Amygdala (tissue), 56 donors: ENCODE results near the gene OR2AG2.
"Not testable (repeated sequence)": the region's sequence is repeated elsewhere in the genome, so short reads cannot be mapped to it uniquely, and the experiment has no call there.

Experiments used
- DNase-seq, 56 donors: peaks; one replicate each; lab custom pipeline; 2025; lab: John Stamatoyannopoulos, UW

The OR2AG2 gene, protein sequence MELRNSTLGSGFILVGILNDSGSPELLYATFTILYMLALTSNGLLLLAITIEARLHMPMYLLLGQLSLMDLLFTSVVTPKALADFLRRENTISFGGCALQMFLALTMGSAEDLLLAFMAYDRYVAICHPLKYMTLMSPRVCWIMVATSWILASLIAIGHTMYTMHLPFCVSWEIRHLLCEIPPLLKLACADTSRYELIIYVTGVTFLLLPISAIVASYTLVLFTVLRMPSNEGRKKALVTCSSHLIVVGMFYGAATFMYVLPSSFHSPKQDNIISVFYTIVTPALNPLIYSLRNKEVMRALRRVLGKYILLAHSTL

DNA sequence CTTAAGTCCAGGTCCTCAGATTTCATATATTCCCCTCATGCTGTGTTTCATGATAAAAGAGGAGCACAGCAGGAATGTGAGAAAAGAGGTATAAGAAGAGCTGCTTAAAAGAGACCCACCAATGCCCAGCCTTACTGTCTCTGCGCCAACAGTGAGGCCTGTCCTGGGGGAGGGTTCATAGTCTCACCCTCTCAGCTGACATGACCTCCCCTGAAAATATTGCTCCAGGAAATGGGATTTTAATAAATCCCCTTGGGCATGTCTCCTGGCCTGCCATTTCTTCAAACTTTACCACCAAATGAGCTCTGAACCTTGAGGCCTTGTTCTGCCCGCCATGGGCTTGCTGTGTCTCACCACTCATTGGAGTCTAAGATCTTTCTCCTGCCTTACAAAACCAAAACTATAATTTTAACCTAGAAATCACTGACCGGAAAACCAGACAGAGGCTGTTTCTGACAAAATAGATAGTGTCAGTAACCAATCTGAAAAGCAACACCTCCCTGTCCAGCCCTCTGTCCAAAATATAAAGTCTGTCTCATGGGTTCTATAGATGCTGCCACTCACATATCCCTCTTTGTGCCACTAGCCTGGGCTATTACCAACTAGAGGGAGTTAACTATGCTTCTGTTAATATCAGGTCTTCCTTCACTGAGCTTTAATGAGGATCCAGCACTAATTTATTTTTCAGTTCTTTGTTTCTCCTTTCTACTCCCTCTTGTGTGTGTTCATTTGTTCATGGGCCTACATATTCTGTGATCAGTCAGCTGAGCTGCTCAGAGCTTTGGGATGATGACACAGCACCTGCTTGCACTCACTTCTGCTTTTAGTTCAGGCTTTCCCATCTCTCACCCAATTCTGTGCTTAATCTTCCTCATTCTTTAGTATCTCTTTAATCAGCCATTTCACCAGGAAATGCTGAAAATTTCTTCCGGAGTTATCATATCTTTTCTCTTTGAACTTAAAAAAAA is at the start of gene OR2AG2:
TSS of gene OR2AG2 (minus strand) at position 51 of the 968 bp plus-strand sequence. CDS start 3,019 bp downstream, outside the sequence.
- peak in 1 of 56 donors; percentile 22 for DNase-seq

- no peak for DNase-seq
Observed at GRCh38 chr11:6818967-6819366, 47.2 kb upstream of the OR2AG2 start.

DNA sequence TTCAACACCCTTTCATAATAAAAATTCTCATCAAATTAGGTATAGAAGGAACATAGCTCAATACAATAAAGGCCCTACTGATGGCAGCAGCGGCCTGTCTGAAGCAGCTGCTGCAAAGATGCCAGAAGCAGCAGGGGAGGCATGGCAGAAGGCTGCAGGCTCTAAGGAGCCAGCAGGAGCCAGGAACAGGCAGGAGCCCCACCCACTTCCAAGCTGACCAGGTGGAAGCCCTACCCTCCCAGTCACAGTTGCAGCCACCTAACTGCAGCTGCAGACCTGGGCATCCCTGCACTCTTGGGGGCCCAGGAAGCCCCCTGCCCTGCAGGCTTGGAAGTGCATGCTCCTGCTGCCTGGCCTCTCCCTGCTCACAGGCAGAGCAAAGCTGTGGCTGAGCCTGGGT is 45.9 kb upstream of the OR2AG2 start:
- DNase-seq, result no peak

DNA sequence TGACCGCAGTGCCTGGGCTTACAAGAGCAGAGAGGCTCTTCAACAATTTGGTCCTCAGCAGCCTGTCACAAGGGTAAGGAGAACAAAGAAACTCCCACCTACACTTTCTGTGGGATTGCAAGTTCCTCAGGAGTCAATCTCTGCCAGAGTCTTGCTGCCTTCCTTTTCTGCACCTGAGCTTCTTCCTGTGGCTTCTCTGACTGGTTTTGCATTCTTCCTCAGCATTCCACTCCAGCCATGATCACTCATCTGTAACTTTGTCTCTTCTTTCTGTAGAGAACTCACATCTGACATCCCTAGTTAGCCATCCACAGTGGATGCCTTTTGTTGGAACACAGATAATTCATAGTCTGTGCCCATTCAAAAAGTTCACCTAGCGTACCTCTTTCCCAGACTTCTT is 41.9 kb upstream of the OR2AG2 start:
- DNase-seq, result no peak

- peak in 1 of 56 donors; percentile 7 for DNase-seq
Observed at GRCh38 chr11:6812390-6813005, 40.7 kb upstream of the OR2AG2 start.

DNA sequence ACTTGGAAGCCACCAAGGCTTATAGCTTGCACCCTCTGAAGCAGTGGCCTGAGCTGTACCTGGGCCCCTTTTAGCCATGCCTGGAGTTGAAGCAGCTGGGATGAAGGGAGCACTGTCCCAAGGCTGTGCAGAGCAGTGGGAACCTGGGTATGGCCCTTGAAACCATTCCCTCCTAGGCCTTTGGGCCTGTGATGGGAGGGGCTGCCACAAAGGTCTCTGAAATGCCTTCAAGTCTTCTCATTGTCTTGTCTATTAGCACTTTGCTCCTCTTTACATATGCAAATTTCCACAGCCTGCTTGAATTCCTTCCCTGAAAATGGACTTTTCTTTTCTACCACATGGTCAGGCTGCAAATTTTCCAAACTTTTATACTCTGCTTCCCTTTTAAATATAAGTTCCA is 29.3 kb upstream of the OR2AG2 start:
- DNase-seq, result not testable (repeated sequence)

- DNase-seq, result no peak
Observed at GRCh38 chr11:6799402-6799801, 27.6 kb upstream of the OR2AG2 start, which contains the start of gene OR6A2. Gene OR6A2, minus strand, starts transcription at chr11:6799689. Its CDS starts 3,981 bp downstream, at chr11:6795708.

DNA sequence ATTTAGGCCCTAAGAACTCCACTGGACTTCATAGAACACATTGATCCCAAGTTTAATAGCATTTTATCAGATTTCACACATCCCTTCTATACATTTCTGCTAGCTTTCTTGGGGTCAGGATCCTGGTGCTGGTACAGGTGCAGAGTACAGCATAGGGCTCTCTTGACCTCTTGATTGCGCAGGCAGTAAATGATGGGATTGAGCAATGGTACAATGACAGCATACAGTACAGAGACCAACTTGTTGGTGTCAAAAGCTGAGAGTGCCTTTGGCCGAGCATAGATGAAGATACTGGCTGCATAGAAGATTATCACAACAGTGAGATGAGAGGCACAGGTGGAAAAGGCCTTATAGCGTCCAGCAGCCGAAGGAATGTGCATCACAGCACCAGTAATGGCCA is 22.9 kb upstream of the OR2AG2 start:
- DNase-seq, result no peak

DNA sequence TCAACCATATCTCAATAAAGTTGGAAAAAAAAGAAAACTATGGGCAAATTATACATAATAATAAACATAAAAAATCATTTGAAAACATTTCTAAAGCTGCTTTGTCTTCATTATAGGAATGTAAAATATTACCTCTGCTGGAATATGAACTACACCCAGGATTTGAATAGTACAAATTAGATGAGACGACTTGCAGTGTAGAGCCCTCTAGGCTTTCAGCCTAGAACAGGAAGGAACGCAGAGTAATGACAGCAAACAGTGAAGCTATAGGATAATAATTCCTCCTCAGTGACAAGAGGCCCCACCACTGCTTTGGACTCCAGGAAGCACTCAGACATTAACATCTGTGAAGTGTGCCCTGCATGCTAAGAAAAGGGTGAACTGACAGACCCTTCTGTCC is 18.8 kb upstream of the OR2AG2 start:
- DNase-seq, result no peak

DNA sequence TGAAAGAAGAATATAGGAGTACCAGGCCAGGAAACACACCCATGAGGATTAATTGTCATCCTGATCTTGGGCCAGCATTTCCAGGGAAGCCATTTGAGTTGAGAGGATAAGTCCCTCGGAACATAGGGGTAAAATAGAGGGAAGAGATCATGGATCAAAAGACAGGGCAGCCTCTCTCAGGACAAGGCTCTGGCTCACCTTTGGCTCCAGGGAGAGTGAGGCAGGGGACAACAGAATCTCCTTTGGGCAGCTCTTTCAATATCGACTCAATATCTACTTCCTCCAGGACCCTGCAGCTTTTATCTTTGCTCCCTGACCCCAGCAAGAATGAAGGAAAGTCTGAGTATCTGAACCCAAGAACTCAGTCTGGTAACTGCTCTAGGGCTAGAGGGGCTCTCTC is 10.9 kb upstream of the OR2AG2 start, which contains the start of gene OR2AG1:
TSS of gene OR2AG1 (plus strand) at position 301 of the 400 bp plus-strand sequence. CDS start 2,018 bp downstream, outside the sequence.
- no peak for DNase-seq

DNA sequence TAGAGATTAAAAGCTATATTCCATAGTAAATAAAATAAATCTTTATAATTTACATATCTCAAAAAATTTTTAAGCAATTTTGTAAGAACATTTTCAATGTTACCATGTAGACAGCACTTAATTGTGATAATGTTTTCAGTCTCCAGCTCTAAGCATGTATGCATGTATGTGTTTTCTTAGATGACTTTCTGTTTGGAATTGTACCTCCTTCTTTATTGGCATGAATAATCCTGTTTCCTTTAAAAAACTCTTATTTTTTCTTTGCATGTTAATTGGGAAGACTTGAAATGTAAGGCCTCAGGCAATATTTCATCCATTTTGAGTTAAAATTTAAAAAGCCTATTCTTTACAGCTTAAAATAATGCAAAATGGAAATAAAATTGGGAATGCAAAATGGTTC is 9.1 kb upstream of the OR2AG2 start:
- no peak for DNase-seq

DNA sequence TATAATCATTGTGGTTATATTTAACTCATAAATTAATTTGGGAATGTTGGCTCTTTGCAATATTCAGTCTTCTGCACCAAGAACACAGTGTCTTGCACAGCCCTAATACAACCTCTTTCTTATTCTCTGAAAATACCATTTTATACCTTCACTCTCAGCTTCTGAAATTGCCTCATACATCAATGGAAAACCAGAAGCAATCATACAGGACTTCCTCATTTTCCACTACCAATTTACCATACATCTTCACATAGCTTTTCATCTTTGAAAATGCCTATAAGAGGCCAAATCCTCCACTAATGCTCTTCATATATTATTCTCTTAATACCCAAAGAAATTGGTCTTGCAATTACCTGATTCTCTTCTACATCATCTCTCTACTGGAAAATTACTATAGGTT is 6.7 kb upstream of the OR2AG2 start:
- no peak for DNase-seq

DNA sequence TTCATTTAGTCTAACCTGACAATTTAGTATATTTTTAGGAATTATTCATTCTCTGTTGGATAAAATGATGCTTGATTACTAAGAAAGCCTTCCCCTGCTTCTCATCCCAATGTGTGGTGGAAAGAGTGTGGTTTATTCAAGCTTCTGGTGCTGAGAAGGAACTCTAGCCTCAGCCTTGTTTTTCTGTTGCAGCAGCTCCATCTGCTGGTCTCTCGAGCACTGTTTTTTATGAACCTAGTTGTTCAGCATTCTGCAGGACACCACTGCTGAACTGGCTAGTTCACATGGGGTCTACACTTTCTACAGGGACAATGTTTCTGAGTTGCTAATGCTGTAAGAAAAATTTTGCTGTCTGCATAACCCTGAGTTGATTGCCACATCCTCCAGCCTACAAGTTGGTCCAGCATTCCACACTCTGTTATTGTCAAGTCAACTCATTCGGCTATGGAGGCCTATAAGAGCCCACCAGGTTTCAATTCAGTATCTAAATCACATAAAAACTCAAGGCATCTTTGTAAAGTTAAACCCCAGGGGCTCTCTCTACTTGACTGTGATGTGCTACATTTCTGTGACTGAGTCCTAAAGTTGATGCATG is 14.3 kb downstream of the OR2AG2 start:
- peak in 38 of 56 donors; percentile 3 to 78 (median 26) for DNase-seq

GRCh38 chr11:6755953-6756347 is 15.8 kb downstream of the OR2AG2 start:
- no peak for DNase-seq

- DNase-seq, result peak in 3 of 56 donors; percentile 3 to 47 (median 15)
Observed at GRCh38 chr11:6755303-6755952, 16.3 kb downstream of the OR2AG2 start.

- no peak for DNase-seq
Observed at GRCh38 chr11:6747097-6747668, 24.6 kb downstream of the OR2AG2 start.

DNA sequence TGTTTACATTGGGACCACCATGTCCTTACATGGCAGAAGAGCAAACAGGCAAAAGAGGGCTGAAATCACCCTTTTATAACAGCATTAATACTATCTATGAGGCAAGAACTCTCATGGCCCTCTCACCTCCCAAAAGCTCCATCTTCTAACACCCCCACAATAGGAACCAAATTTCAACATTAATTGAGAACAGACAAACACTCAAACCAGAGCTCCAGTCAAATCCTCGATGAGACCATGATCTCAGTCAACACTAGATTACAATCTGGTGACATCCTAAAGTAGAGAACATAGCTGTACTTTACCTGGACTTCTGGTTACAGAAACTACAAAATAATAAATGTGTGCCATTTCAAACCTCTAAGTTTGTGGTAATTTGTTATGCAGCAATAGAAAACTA is 25.1 kb downstream of the OR2AG2 start:
- no peak for DNase-seq

DNA sequence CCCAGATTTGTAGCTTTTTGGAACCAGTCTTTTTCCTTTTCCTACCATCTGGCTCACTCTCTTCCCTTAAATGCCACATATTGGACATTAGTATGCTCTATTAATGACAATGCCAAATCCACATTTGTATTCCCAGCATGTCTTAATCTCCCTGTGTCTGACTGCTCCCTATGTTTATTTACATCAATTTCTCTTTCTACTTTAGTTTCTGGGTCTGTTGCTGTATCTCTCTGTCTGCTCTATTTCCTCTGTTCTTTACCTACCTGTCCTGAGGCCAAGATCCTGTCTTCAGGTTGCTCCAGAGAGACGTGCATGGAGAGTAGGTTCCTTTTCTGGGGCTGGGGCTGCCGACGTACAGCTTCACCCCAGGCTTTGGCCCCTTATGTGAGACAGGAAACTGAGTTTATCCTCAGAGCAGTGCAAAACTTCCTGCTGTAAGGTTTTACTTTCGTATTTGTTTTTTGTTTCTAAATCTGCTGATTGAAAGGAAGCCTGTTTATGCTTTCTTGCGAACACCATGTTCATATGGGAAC is 25.6 kb downstream of the OR2AG2 start:
- no peak for DNase-seq

DNA sequence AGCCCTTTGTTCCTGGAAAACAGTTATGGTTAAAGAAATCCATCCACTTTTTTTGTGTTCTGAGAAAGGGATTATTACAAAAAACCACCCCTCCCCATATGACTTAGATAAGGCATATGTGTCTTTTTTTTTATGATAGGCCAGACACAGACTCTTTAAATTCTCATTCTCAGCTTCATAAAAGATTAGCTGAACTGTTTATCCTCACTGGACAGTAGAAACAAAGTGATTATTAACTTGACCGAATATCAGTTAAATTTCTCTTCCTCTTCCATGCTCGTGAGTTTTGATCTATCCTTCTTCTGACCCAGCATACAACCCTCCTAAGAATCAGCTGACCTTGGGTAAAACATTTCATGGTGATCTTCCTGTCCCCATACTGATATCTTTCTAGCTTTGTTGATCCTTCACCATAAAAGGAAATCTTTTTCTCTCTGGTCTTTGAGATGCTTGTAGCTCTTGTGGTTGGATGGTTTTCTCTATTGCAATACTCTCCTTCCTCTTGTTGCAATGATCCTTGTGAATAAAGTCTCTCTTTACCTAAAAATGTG is 26.2 kb downstream of the OR2AG2 start:
- DNase-seq, result no peak
